HG02938 (cell line): ENCODE results near the gene CDK19.
A peak's percentile ranks its signal among the peaks of the same experiment; 100 is the strongest.
"Not testable (repeated sequence)": the region's sequence is repeated elsewhere in the genome, so short reads cannot be mapped to it uniquely, and the experiment has no call there.

Source experiments
- ATAC-seq: cut with Tn5 transposase; IDR thresholded peaks from one replicate; pipeline ENCODE4 v1.9.1; 2021; ENCODE audit warnings: mild to moderate bottlenecking, moderate library complexity; ENCODE audit not compliant: unreplicated experiment

CDK19 gene

GRCh38 chr6:110814102-110815014 is 911 bp downstream of the CDK19 start:
- ATAC-seq, result peak; percentile 20

DNA sequence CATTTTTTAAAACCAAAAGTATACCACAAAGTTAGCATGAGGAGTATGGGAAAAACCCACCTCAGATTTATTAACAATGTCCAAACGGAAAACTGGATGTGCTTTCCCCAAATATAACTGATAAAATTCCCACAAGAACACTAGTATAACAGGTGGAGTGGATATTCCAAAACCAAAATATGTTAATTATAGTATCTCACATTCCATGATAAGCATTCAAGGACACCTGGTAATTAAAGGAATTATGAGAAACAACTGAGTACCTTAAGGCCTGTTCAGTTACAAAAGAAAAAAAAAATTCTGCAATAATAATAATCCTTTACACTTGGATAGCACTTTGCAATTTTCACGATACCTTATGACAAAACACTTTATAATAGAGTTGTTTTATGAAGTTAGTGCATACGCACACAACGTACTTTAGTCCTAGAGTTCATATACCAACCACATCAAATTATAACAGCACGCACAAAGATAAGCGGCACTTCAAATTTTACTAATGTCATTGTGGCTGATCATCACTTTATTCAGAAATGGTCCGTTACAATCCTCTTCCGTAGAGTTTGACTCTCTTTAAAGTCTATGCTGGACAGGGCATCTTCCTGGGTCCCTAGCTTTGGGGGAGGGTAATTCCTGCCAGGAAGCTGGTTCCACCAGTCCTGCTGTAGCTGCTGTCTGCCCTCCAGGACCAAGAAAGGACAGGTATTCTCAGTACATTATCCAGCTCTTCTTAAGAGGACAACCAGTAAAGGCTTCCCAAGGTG is 1.7 kb downstream of the CDK19 start:
- ATAC-seq, result no peak

- ATAC-seq, result no peak
Measured at GRCh38 chr6:110812719-110813118, 2.5 kb downstream of the CDK19 start.

DNA sequence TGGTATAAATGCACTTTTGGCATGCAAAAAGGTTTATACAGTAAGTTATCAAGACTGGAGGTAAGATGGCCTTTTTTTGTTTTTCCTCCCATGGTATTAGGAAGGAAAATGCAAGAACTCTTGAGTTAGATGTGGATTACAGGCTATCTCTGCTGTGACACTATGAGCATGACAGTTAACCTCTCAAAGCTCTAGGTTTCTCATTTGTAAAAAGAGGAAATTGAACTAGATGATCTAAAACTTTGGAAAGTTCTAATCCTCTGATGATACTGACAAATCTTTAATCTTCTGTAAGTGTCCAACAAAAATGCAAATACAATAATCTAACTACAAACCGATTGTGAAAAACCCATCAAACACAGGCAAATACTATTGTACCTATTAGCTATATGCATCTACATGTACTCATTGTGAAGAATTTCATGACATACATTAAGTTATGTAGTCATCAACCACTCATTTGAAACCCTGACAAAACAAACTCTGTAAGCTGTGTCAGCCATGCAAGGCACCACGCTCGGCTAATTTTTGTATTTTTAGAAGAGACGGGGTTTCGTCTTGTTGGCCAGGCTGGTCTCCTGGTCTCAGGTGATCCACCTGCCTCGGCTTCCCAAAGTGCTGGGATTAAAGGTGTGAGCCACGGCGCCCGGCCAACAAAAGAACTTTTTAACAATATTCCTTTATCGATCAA is 4.2 kb downstream of the CDK19 start:
- no peak for ATAC-seq

DNA sequence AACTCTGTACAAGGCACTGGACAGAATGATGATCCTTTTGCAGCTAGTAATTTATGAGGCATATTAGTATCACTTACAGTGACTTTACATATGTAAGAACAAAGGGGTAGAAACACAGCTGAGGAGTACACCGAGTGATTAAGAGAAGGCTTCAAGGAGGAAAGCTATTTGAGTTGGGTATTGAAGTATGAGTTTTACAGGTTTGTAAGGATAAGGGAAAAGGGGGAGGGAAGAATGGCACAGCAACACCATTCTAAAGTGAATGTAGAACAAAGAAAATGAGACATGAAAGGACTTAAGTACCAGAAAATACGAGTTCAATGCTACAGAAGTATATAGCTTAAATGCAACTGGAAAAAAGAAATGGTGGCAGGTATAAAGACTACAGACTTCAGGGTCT is 5.5 kb downstream of the CDK19 start:
- no peak for ATAC-seq

DNA sequence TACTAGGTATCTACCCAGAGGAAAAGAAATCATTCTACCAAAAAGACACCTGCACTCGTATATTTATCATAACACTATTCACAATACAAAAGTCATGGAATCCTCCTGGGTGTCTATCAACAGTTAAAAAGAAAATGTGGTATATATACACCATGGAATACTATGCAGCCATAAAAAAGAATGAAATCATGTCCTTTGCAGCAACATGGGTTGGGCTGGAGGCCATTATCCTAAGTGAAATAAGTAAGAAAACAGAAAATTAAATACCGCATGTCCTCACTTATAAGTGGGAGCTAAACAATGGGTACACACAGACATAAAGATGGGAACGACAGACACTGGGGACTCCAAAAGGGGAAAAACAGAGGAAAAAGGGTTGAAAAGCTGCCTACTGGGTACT is 13.1 kb downstream of the CDK19 start:
- not testable (repeated sequence) for ATAC-seq

DNA sequence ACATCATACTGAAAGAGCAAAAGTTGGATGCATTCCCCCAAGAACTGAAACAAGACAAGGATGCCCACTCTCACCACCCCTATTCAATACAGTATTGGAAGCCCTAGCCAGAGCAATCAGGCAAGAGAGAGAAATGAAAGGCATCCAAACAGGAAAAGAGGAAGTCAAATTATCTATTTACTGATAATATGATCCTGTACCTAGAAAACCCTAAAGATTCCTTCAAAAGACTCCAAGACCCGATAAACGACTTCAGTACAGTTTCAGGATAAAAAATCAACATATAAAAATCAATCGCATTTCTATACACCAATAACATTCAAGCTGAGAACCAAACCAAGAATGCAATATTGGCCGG is 14.5 kb downstream of the CDK19 start:
- no peak for ATAC-seq

GRCh38 chr6:110800196-110800838 is 15.0 kb downstream of the CDK19 start:
- no peak for ATAC-seq

DNA sequence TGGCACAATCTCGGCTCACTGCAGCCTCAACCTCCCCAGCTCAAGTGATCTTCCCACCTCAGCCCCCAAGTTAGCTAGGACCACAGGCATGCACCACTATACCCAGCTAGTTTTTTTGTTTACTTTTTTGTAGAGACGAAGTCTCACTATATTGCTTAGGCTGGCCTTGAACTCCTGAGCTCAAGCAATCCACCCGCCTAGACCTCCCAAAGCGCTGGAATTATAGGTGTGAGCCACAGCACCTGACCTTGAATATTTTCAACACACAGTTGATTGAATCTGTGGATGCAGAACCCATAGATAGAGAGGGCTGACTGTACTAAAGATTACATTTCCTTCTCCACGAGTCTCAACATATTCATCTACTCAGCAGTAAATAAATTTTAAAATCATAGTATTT is 15.6 kb downstream of the CDK19 start:
- no peak for ATAC-seq

GRCh38 chr6:110799189-110799588 is 16.1 kb downstream of the CDK19 start:
- ATAC-seq, result no peak

DNA sequence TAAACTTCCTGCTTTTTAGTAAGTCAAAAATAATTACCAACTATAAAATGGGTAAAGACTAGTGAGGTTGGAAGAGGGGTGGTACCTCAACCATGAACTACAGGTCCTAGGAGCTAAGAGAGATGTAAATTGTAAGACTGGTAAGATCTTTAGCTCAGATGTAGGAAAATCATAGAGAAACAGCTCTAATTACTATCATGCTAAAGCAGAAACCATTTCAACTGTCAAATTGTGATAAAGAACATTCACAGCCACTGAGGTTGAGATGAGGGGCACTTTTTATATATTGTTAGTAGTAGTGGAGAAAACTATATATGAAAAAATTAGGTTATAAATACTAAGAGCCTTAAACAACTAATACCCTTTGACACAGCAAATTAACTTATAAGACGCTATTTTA is 20.0 kb downstream of the CDK19 start:
- no peak for ATAC-seq

- ATAC-seq, result no peak
Measured at GRCh38 chr6:110786696-110787095, 28.6 kb downstream of the CDK19 start.

GRCh38 chr6:110786271-110786670 is 29.0 kb downstream of the CDK19 start:
- ATAC-seq, result no peak

- ATAC-seq, result peak; percentile 23
Measured at GRCh38 chr6:110784610-110784979, 30.7 kb downstream of the CDK19 start.

GRCh38 chr6:110781522-110782214 is 33.6 kb downstream of the CDK19 start:
- no peak for ATAC-seq

- ATAC-seq, result no peak
Measured at GRCh38 chr6:110778333-110778732, 36.9 kb downstream of the CDK19 start.

GRCh38 chr6:110777636-110778035 is 37.6 kb downstream of the CDK19 start:
- ATAC-seq, result no peak

DNA sequence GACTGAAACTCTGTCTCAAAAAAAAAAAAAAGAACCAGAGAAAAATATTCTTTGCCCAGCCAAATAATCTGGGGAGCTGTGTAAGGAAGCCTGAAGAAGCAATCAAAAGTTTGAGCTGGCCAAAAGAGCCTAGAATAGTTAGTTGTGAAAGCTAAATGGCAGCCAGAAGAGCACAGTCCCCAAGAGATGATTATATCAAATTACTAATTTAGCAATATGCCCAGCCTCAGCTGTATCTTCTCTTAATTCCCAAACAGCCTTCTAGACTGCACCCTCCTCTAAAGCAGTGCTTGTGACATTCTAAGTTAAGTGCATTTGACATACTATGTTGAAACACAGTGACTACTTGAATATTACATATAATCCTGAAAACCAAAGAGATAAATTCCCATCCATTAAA is 38.9 kb downstream of the CDK19 start:
- no peak for ATAC-seq

- ATAC-seq, result no peak
Measured at GRCh38 chr6:110769923-110770322, 45.3 kb downstream of the CDK19 start.

DNA sequence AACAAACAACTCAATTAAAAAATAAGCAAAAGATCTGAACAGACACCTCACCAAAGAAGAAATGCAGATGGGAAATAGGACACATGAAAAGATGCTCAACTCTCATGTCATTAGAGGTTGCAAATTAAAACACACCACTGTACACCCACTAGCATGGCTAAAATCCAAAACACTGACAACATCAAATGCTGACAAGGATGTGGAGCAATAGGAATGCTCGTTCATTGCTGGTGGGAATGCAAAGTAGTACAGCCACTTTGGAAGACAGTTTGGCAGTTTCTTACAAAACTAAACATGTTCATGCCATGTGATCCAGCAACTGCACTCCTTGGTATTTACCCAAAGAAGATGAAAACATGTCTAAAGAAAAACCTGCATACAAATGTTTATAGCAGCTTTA is 47.2 kb downstream of the CDK19 start:
- ATAC-seq, result no peak

DNA sequence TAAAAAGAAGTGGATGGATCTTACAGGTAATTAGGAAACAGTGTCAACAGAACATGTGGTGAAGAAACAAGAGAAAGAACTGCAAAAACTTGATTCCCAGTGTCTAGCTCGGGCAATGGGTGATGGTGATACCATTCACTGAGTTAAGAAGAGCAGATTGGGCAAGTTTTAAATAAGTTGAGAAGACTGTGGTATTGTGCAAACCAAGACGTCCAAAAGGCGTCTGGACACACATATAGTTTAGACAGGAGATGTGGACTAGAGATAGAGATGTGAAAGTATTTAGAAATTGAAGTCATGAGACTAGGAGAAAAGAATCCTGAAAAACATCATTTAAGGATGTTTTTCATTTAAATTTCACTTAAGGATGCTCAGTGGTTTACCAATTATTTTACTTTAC is 53.9 kb downstream of the CDK19 start:
- ATAC-seq, result no peak
